H1 (cell line): ENCODE data around the gene TNS3. TPM values are rescaled to one million over a fixed set of nuclear protein-coding genes. Genes with fewer than 3 reads are reported as not detected.

Experiments used
- CTCF ChIA-PET: fragments of 300-600 bp; sonication (Branson Sonifier 250); formaldehyde crosslinking; loops from one replicate; lab custom pipeline; 2021; ENCODE audit not compliant: partially characterized antibody; lab: Charles Lee
- POLR2A ChIA-PET: fragments of 300-600 bp; sonication (Branson Sonifier 250); formaldehyde crosslinking; loops from one replicate; lab custom pipeline; 2021; ENCODE audit warnings: inconsistent platforms; ENCODE audit not compliant: partially characterized antibody; lab: Charles Lee
- DNase-seq, 2 experiments: peaks; one replicate each; pipeline versions ENCODE4 v3.0.0 to v3.0.0-alpha.2; 2010 to 2022; ENCODE audit warnings: low spot score in 2 of 2, low read depth in 1 of 2, mixed read lengths in 1 of 2
- FAIRE-seq: peaks from 2 replicates; lab custom pipeline; 2011; peaks lifted over from hg19 to GRCh38; lab: Jason Lieb, UNC
- H2AFZ ChIP-seq: 2 replicates; pipeline ENCODE4 v1.8.1; 2012; ENCODE audit warnings: low read length, inconsistent platforms
- H2AK5ac ChIP-seq: 2 replicates; pipeline ENCODE4 v1.6.1; 2013; ENCODE audit warnings: low read depth, low read length
- H2BK120ac ChIP-seq: replicated peaks from 2 replicates; pipeline ENCODE3; 2013; ENCODE audit warnings: low read depth, low read length, inconsistent platforms
- H2BK12ac ChIP-seq: 2 replicates; pipeline ENCODE4 v1.6.1; 2013; ENCODE audit warnings: low read depth, low read length
- H2BK15ac ChIP-seq: 2 replicates; pipeline ENCODE4 v1.6.1; 2013; ENCODE audit warnings: low read length
- H2BK20ac ChIP-seq: 2 replicates; pipeline ENCODE4 v1.6.1; 2013; ENCODE audit warnings: low read length
- H2BK5ac ChIP-seq: 2 replicates; pipeline ENCODE4 v1.6.1; 2013; ENCODE audit warnings: low read depth, low read length
- H3K14ac ChIP-seq: 2 replicates; pipeline ENCODE4 v1.6.1; 2013; ENCODE audit warnings: inconsistent platforms; ENCODE audit not compliant: insufficient read length
- H3K18ac ChIP-seq: 2 replicates; pipeline ENCODE4 v1.6.1; 2013; ENCODE audit warnings: low read length; ENCODE audit errors: extremely low read depth
- H3K23ac ChIP-seq: 2 replicates; pipeline ENCODE4 v1.6.1; 2013; ENCODE audit warnings: inconsistent platforms; ENCODE audit not compliant: insufficient read length
- H3K23me2 ChIP-seq: 2 replicates; pipeline ENCODE4 v1.6.1; 2013; ENCODE audit warnings: low read depth, low read length
- H3K27ac ChIP-seq: 2 replicates; pipeline ENCODE4 v1.6.1; 2011; ENCODE audit warnings: low read depth, low read length, inconsistent platforms
- H3K27me3 ChIP-seq, 4 experiments: replicated peaks in 1 of 4; 1 replicate in 1 of 4; 2 replicates in 3 of 4; pipeline versions ENCODE4 v1.6.1 to v1.8.1; 2011 to 2013; ENCODE audit warnings: low read length in 3 of 4, mild to moderate bottlenecking in 3 of 4, inconsistent platforms in 2 of 4, mixed read lengths in 2 of 4, moderate library complexity in 1 of 4; ENCODE audit not compliant: control insufficient read depth in 3 of 4, insufficient read depth in 3 of 4; ENCODE audit errors: extremely low read depth in 1 of 4
- H3K36me3 ChIP-seq, 4 experiments: 2 replicates each; pipeline versions ENCODE4 v1.6.1 to v1.8.1; 2011 to 2013; ENCODE audit warnings: mild to moderate bottlenecking in 4 of 4, low read length in 3 of 4, moderate library complexity in 2 of 4, control low read depth in 1 of 4, inconsistent platforms in 1 of 4; ENCODE audit not compliant: insufficient read depth in 4 of 4, control insufficient read depth in 2 of 4
- H3K4ac ChIP-seq: replicated peaks from 2 replicates; pipeline ENCODE3; 2013; ENCODE audit warnings: low read length, low read depth, mixed read lengths, inconsistent platforms; ENCODE audit not compliant: insufficient read length
- H3K4me1 ChIP-seq, 4 experiments: replicated peaks in 1 of 4; 1 replicate in 1 of 4; 2 replicates in 3 of 4; pipeline versions ENCODE4 v1.6.1 to v1.8.1; 2011 to 2013; ENCODE audit warnings: low read length in 3 of 4, inconsistent platforms in 2 of 4, mixed read lengths in 1 of 4; ENCODE audit not compliant: insufficient read depth in 4 of 4, control insufficient read depth in 3 of 4
- H3K4me2 ChIP-seq, 2 experiments: 2 replicates each; pipeline versions ENCODE4 v1.6.1 to v1.8.1; 2011 to 2013; ENCODE audit warnings: low read depth in 2 of 2, low read length in 2 of 2, control low read depth in 1 of 2, inconsistent platforms in 1 of 2, mild to moderate bottlenecking in 1 of 2; ENCODE audit not compliant: insufficient read depth in 1 of 2
- H3K4me3 ChIP-seq, 4 experiments: fragments of 200-600, 300-600 bp in 1 of 4; sonication (generic), shearing (Covaris generic), sonication (Bioruptor Twin) in 1 of 4; 2 replicates each; pipeline versions ENCODE4 v1.5.1 to v1.8.1; 2011 to 2016; ENCODE audit warnings: low read length in 4 of 4, low read depth in 3 of 4, control low read depth in 2 of 4, inconsistent platforms in 2 of 4, mild to moderate bottlenecking in 2 of 4, mixed read lengths in 1 of 4, moderate library complexity in 1 of 4; ENCODE audit not compliant: insufficient read depth in 2 of 4; ENCODE audit errors: extremely low read depth in 1 of 4
- H3K56ac ChIP-seq: replicated peaks from 2 replicates; pipeline ENCODE3; 2013; ENCODE audit warnings: low read depth, mild to moderate bottlenecking, mixed read lengths, low read length, inconsistent platforms; ENCODE audit not compliant: insufficient read length
- H3K79me1 ChIP-seq: 2 replicates; pipeline ENCODE4 v1.6.1; 2013; ENCODE audit warnings: low read depth, low read length, control low read depth
- H3K79me2 ChIP-seq, 2 experiments: 2 replicates each; pipeline versions ENCODE4 v1.6.1 to v1.8.1; 2012 to 2013; ENCODE audit warnings: low read length in 2 of 2, mild to moderate bottlenecking in 2 of 2, inconsistent platforms in 1 of 2; ENCODE audit not compliant: insufficient read depth in 2 of 2, control insufficient read depth in 1 of 2
- H3K9ac ChIP-seq, 4 experiments: replicated peaks in 1 of 4; 1 replicate in 1 of 4; 2 replicates in 3 of 4; pipeline versions ENCODE4 v1.6.1 to v1.8.1; 2011 to 2013; ENCODE audit warnings: low read depth in 3 of 4, low read length in 3 of 4, control low read depth in 2 of 4, mild to moderate bottlenecking in 2 of 4, moderate library complexity in 2 of 4, inconsistent platforms in 1 of 4; ENCODE audit errors: extremely low read depth in 1 of 4
- H3K9me3 ChIP-seq, 2 experiments: 2 replicates each; pipeline versions ENCODE4 v1.6.1 to v1.8.1; 2012 to 2013; ENCODE audit warnings: mild to moderate bottlenecking in 2 of 2, moderate library complexity in 2 of 2, control low read depth in 1 of 2, inconsistent platforms in 1 of 2, low read depth in 1 of 2, low read length in 1 of 2, mixed read lengths in 1 of 2; ENCODE audit not compliant: insufficient read depth in 2 of 2
- H4K20me1 ChIP-seq, 2 experiments: replicated peaks in 1 of 2; 2 replicates each; pipeline versions ENCODE3 to v1.8.1; 2011 to 2013; ENCODE audit warnings: inconsistent platforms in 2 of 2, low read length in 2 of 2, mild to moderate bottlenecking in 1 of 2; ENCODE audit not compliant: insufficient read depth in 2 of 2, control insufficient read depth in 1 of 2
- H4K5ac ChIP-seq: 2 replicates; pipeline ENCODE4 v1.6.1; 2013; ENCODE audit warnings: low read length, low read depth, mixed read lengths, inconsistent platforms; ENCODE audit not compliant: insufficient read length
- H4K8ac ChIP-seq: 2 replicates; pipeline ENCODE4 v1.8.0; 2013; ENCODE audit warnings: mild to moderate bottlenecking, moderate library complexity, low read length, inconsistent platforms; ENCODE audit not compliant: insufficient read depth; ENCODE audit errors: extremely low read depth
- H4K91ac ChIP-seq: replicated peaks from 2 replicates; pipeline ENCODE3; 2013; ENCODE audit warnings: low read length, mixed read lengths, inconsistent platforms; ENCODE audit not compliant: insufficient read length
- CBX8 ChIP-seq: fragments of 300-800, 300-1000 bp; sonication (generic); IDR thresholded peaks from 2 replicates; pipeline ENCODE4 v1.7.1; 2016; ENCODE audit warnings: low read depth, low read length, borderline replicate concordance
- EZH2 ChIP-seq: fragments of 200-600 bp; sonication (generic); IDR thresholded peaks from 2 replicates; pipeline ENCODE4 v1.7.1; 2012; ENCODE audit warnings: low read depth, mild to moderate bottlenecking, moderate library complexity, low read length, inconsistent platforms; ENCODE audit not compliant: severe bottlenecking
- WGBS, 2 experiments: shearing (Covaris generic) in 1 of 2; methylation state at CpG; one replicate each; pipeline versions ENCODE4 v1.1.6 to v1.1.7; 2013 to 2015; ENCODE audit warnings: low lambda C conversion rate in 2 of 2, mixed read lengths in 2 of 2, inconsistent platforms in 1 of 2, low coverage in 1 of 2, missing lambda C conversion rate in 1 of 2; ENCODE audit not compliant: insufficient replicate concordance in 2 of 2, insufficient coverage in 1 of 2, insufficient read length in 1 of 2; ENCODE audit errors: extremely low coverage in 1 of 2, missing lambda C conversion rate in 1 of 2; 5-methylcytosine and 5-hydroxymethylcytosine counted together
- polyA plus RNA-seq, 7 experiments: library from polyadenylated mRNA; depleted of rRNA in 3 of 7; stranded (reverse) in 5 of 7; unstranded in 2 of 7; fragments of >200 nt in 5 of 7; fragments of 200-250 nt in 2 of 7; gene quantifications; 1 replicate in 5 of 7; 2 replicates in 1 of 7; 4 replicates in 1 of 7; pipeline versions ENCODE4 v1.2.1 to v1.2.3, GENCODE V29; 2011 to 2013; ENCODE audit warnings: missing spikeins in 2 of 7, mixed read lengths in 2 of 7
- total RNA-seq: library from RNA; stranded (reverse); fragmentation: NEBNext Ultra II Directional; extraction: Animal tissue kit (Norgen Biotek cat#: 25700); gene quantifications from 2 replicates; pipeline ENCODE4 v1.2.1, GENCODE V29; 2021

Gene TNS3
- total and polyA plus RNA-seq, 2 of the 8 experiments (the other 6 are each of a cell fraction or from before 2014, with no cell fraction given), result 11.9 to 24.2 TPM

- Histone ChIP-seq H2AFZ (no peak overlapping the region), H3K56ac (no peak overlapping the region), H3K4me2 (peak overlapping the region; percentile 94 to 100), H2BK120ac (no peak overlapping the region), H3K18ac (no peak overlapping the region), H2BK15ac (peak overlapping the region; percentile 97; the same call in 1 of the 2 replicates), H2BK20ac (no peak overlapping the region), H3K9ac (no peak overlapping the region; a peak in 1 of 7 replicates), H2AK5ac (peak overlapping the region; percentile 66), H2BK5ac (peak overlapping the region; percentile 54; the same call in 1 of the 2 replicates), H3K14ac (no peak overlapping the region), H4K20me1 (peaks cover 2 to 9% of the 10 kb centered on the region in 2 experiments), H3K79me1 (peaks cover 9% of the 10 kb centered on the region; the same call in 1 of the 2 replicates), H3K79me2 (peaks cover 0 to 21% of the 10 kb centered on the region in 2 experiments; a peak in 2 of 4 replicates), H3K27ac (no peak overlapping the region), H3K4me3 (peak overlapping the region; percentile 49 to 66 (median 56); a peak in 7 of 8 replicates), H3K27me3 (peaks cover 0 to 14% (median 12%) of the 10 kb centered on the region in 4 experiments; a peak in 5 of 7 replicates), H4K5ac (no peak overlapping the region), H3K9me3 (peaks cover 0 to 7% of the 10 kb centered on the region in 2 experiments; a peak in 1 of 4 replicates), H3K23ac (no peak overlapping the region), H4K91ac (peak overlapping the region; percentile 98), H2BK12ac (0 out of 2 replicates have a peak overlapping the region, but pooled peaks have one; percentile 95), H3K23me2 (peaks cover 11% of the 10 kb centered on the region), H4K8ac (peak overlapping the region; percentile 88), H3K4me1 (peaks cover 13 to 28% (median 19%) of the 10 kb centered on the region in 4 experiments), H3K4ac (peak overlapping the region; percentile 16), H3K36me3 (no peaks in the 10 kb centered on the region)
- TF ChIP-seq CBX8 (no peak), EZH2 (peak; percentile 20)
- ChIA-PET CTCF (interaction anchor here (0.6 to 3.5 kb wide), 13 partner anchors 9 to 283 kb away, joined by 3 to 20 read pairs (median 4); no protein-coding TSS in a partner anchor), POLR2A (interaction anchor here (2.0 kb wide), 1 partner anchor 46 kb away, joined by 6 read pairs; the partner anchor contains the start of gene TNS3)
- WGBS, 2 experiments, result 17% methylated on average over 20 of the region's 23 CpGs; no CpG with 5 or more reads in 1 of the 2 experiments
- FAIRE-seq, result no peak
- no peak for DNase-seq
Measured at GRCh38 chr7:47535704-47536628, 45.9 kb downstream of the TNS3 start.
